Measurements from ENCODE around the gene LMAN2.

The LMAN2 gene

DNA sequence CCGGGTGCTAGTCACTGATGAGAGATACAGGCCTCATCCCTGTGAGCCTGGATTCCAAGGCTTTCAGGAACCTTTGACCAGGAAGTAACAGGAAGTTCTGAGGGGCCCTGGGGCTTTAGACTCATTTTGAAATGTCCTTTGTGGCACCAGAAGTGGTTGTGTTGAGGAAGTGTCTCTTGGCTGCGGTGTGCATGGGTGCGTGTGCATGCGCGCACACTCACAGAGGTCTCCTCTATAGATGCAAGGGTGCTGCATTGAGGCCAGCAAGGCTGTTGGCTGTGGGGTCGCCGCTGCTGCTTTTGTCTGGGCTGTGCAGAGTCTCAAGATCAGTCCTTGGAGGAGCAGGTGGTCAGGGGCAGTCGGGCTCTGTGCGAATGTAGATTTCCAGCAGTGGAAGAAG lies 55.5 kb downstream of the LMAN2 start:
- H2AFZ ChIP-seq (ENCODE audit: low read length) = no peak overlapping the region
- H3K4me1 ChIP-seq (ENCODE audit: low read length) = peaks cover 54% of the 10 kb centered on the region
- no peaks in the 10 kb centered on the region; the same call in 1 of the 2 replicates for H3K36me3 ChIP-seq (replicated peaks; ENCODE audit: insufficient read depth, low read length)
- peak overlapping the region; percentile 42 for H3K4me2 ChIP-seq (ENCODE audit: low read depth, low read length)
- peaks cover under 1% of the 10 kb centered on the region; the same call in 1 of the 2 replicates for H3K79me2 ChIP-seq (ENCODE audit: low read length)
- peaks cover 52% of the 10 kb centered on the region for H3F3A ChIP-seq (ENCODE audit: insufficient read depth, low read length)
- H3K4me3 ChIP-seq (ENCODE audit: low read length) = no peak overlapping the region
- no peaks in the 10 kb centered on the region for H3K9me3 ChIP-seq (replicated peaks; ENCODE audit: insufficient read depth, low read length)
- no peak for DNase-seq
- no peaks in the 10 kb centered on the region for H3K9me2 ChIP-seq (replicated peaks; ENCODE audit: insufficient read depth, low read length)
- H3K27ac ChIP-seq (ENCODE audit: low read length) = peak overlapping the region; percentile 78
- no peak overlapping the region; the same call in 1 of the 2 replicates for H3K9ac ChIP-seq (ENCODE audit: low read length)
- H3K27me3 ChIP-seq (replicated peaks; ENCODE audit: insufficient read depth, low read length) = no peaks in the 10 kb centered on the region
- no peaks in the 10 kb centered on the region for H4K20me1 ChIP-seq (ENCODE audit: insufficient read depth, low read length)
- no peak for TF ChIP-seq EZH2 (optimal IDR thresholded peaks at IDR 0.05; ENCODE audit: low read depth, low read length)
- TF ChIP-seq, protein P1, sequence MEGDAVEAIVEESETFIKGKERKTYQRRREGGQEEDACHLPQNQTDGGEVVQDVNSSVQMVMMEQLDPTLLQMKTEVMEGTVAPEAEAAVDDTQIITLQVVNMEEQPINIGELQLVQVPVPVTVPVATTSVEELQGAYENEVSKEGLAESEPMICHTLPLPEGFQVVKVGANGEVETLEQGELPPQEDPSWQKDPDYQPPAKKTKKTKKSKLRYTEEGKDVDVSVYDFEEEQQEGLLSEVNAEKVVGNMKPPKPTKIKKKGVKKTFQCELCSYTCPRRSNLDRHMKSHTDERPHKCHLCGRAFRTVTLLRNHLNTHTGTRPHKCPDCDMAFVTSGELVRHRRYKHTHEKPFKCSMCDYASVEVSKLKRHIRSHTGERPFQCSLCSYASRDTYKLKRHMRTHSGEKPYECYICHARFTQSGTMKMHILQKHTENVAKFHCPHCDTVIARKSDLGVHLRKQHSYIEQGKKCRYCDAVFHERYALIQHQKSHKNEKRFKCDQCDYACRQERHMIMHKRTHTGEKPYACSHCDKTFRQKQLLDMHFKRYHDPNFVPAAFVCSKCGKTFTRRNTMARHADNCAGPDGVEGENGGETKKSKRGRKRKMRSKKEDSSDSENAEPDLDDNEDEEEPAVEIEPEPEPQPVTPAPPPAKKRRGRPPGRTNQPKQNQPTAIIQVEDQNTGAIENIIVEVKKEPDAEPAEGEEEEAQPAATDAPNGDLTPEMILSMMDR (IDR thresholded peaks at IDR 0.05; ENCODE audit: low read length) = no peak
- no peak for TF ChIP-seq EZH2phosphoT487 (IDR thresholded peaks at IDR 0.05; ENCODE audit: low read length)

GRCh38 chr5:177294632-177295031 lies 56.8 kb downstream of the LMAN2 start:
- Histone ChIP-seq H3K4me2 (ENCODE audit: low read depth, low read length) (no peak overlapping the region), H3K27ac (ENCODE audit: low read length) (no peak overlapping the region), H3K9me3 (replicated peaks; ENCODE audit: insufficient read depth, low read length) (no peaks in the 10 kb centered on the region), H3K9ac (ENCODE audit: low read length) (no peak overlapping the region), H3K27me3 (replicated peaks; ENCODE audit: insufficient read depth, low read length) (no peaks in the 10 kb centered on the region), H3K79me2 (ENCODE audit: low read length) (no peaks in the 10 kb centered on the region; the same call in 1 of the 2 replicates), H2AFZ (ENCODE audit: low read length) (no peak overlapping the region), H3K4me3 (ENCODE audit: low read length) (no peak overlapping the region), H3K9me2 (replicated peaks; ENCODE audit: insufficient read depth, low read length) (no peaks in the 10 kb centered on the region), H4K20me1 (ENCODE audit: insufficient read depth, low read length) (no peaks in the 10 kb centered on the region), H3K4me1 (ENCODE audit: low read length) (peaks cover 53% of the 10 kb centered on the region), H3F3A (ENCODE audit: insufficient read depth, low read length) (peaks cover 50% of the 10 kb centered on the region), H3K36me3 (replicated peaks; ENCODE audit: insufficient read depth, low read length) (no peaks in the 10 kb centered on the region; the same call in 1 of the 2 replicates)
- DNase-seq = no peak
- no peak for TF ChIP-seq EZH2 (optimal IDR thresholded peaks at IDR 0.05; ENCODE audit: low read depth, low read length)
- no peak for TF ChIP-seq EZH2phosphoT487 (IDR thresholded peaks at IDR 0.05; ENCODE audit: low read length)
- TF ChIP-seq, protein P1 (IDR thresholded peaks at IDR 0.05; ENCODE audit: low read length) = no peak

- H3K4me2 ChIP-seq (ENCODE audit: low read depth, low read length) = no peak overlapping the region
- no peak overlapping the region for H2AFZ ChIP-seq (ENCODE audit: low read length)
- H3K9ac ChIP-seq (ENCODE audit: low read length) = no peak overlapping the region
- H3K4me3 ChIP-seq (ENCODE audit: low read length) = no peak overlapping the region
- H3K36me3 ChIP-seq (replicated peaks; ENCODE audit: insufficient read depth, low read length) = no peaks in the 10 kb centered on the region; the same call in 1 of the 2 replicates
- H3K4me1 ChIP-seq (ENCODE audit: low read length) = peaks cover 53% of the 10 kb centered on the region
- H3K79me2 ChIP-seq (ENCODE audit: low read length) = no peaks in the 10 kb centered on the region; the same call in 1 of the 2 replicates
- no peaks in the 10 kb centered on the region for H3K9me3 ChIP-seq (replicated peaks; ENCODE audit: insufficient read depth, low read length)
- H4K20me1 ChIP-seq (ENCODE audit: insufficient read depth, low read length) = no peaks in the 10 kb centered on the region
- no peak overlapping the region for H3K27ac ChIP-seq (ENCODE audit: low read length)
- no peaks in the 10 kb centered on the region for H3K9me2 ChIP-seq (replicated peaks; ENCODE audit: insufficient read depth, low read length)
- peaks cover 44% of the 10 kb centered on the region for H3F3A ChIP-seq (ENCODE audit: insufficient read depth, low read length)
- H3K27me3 ChIP-seq (replicated peaks; ENCODE audit: insufficient read depth, low read length) = no peaks in the 10 kb centered on the region
- DNase-seq = no peak
- TF ChIP-seq, protein P1 (IDR thresholded peaks at IDR 0.05; ENCODE audit: low read length) = no peak
- TF ChIP-seq EZH2 (optimal IDR thresholded peaks at IDR 0.05; ENCODE audit: low read depth, low read length) (no peak), EZH2phosphoT487 (IDR thresholded peaks at IDR 0.05; ENCODE audit: low read length) (no peak)
These were observed 57.5 kb downstream of the LMAN2 start for GRCh38 chr5:177293819-177294581.
